ENCODE data around the gene PSG3.
"Not testable (repeated sequence)": the region's sequence is repeated elsewhere in the genome, so short reads cannot be mapped to it uniquely, and the experiment has no call there.

The PSG3 gene

GRCh38 chr19:42740381-42740780 is at the start of gene PSG3:
Gene PSG3 (minus strand): TSS chr19:42740481. CDS start chr19:42740384, 97 bp downstream.
- not testable (repeated sequence) for DNase-seq

GRCh38 chr19:42788766-42789165 is 48.5 kb upstream of the PSG3 start:
- not testable (repeated sequence) for DNase-seq

- DNase-seq: not testable (repeated sequence)
Observed at GRCh38 chr19:42787766-42788165, 47.5 kb upstream of the PSG3 start.

DNA sequence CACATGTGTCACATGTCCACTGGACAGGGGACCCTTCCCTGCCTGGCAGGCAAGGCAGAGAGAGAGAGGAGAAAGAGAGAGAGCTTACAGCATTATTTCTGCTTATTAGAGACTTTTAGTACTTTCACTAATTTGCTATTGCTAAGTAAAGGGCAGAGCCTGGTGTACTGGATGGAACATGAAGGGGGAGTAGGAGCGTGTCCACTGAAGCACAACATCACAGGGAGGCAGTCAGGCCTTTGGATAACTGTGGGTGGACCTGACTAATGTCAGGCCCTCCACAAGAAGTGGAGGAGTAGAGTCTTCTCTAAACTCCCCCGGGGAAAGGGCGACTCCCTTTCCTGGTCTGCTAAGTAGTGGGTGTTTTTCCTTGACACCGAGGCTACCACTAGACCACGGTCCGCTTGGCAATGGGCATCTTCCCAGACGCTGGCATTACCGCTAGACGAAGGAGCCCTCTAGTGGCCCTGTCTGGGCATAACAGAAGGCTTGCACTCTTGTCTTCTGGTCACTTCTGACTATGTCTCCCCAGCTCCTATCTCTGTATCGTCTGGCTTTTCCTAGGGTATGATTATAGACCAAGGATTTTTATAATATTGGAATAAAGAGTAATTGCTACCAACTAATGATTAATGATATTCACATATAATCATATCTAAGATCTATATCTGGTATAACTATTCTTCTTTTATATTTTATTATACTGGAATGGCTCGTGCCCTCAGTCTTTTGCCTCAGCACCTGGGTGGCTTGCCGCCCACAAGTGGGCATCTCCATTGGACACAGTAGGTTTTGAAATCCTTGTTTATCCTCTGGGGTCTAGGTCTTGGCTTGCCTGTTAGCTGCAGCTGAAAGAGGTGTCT is 36.7 kb upstream of the PSG3 start:
- DNase-seq: peak; percentile 7

DNA sequence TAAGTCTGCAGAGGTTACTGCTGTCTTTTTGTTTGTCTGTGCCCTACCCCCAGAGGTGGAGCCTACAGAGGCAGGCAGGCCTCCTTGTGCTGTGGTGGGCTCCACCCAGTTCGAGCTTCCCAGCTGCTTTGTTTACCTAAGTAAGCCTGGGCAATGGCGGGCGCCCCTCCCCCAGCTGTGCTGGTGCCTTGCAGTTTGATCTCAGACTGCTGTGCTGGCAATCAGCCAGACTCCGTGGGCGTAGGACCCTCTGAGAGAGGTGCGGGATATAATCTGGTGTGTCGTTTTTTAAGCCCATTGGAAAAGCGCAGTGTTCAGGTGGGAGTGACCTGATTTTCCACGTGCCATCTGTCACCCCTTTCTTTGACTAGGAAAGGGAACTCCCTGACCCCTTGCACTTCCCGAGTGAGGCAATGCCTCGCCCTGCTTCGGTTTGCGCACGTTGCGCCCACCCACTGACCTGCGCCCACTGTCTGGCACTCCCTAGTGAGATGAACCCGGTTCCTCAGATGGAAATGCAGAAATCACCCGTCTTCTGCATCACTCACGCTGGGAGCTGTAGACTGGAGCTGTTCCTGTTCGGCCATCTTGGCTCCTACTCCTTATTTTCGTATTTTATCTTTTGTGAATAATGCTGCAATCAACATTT is 34.4 kb upstream of the PSG3 start:
- DNase-seq: not testable (repeated sequence)

- DNase-seq: not testable (repeated sequence)
Observed at GRCh38 chr19:42767319-42767718, 27.0 kb upstream of the PSG3 start.

- DNase-seq: not testable (repeated sequence)
Observed at GRCh38 chr19:42766871-42767270, 26.6 kb upstream of the PSG3 start.

DNA sequence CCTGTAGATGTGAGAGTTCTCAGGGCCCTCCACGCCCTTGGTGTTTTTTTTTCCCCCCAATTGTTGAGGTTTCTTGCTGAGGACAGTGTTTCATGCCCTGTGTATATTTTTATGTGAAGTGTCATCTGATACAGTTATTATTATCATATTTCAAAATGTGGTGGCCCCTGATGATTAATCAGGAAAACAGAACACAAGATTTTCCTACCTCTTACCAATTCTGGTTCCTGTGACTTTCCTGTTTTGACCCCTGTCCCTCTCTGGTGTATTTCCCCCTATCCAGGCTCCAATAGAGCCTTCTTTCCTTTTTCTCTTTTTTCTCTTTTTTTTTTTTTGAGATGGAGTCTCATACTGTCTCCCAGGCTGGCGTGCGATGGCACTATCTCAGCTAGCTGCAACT is 24.6 kb upstream of the PSG3 start:
- DNase-seq: no peak

GRCh38 chr19:42762789-42763188 is 22.5 kb upstream of the PSG3 start:
- DNase-seq: no peak

DNA sequence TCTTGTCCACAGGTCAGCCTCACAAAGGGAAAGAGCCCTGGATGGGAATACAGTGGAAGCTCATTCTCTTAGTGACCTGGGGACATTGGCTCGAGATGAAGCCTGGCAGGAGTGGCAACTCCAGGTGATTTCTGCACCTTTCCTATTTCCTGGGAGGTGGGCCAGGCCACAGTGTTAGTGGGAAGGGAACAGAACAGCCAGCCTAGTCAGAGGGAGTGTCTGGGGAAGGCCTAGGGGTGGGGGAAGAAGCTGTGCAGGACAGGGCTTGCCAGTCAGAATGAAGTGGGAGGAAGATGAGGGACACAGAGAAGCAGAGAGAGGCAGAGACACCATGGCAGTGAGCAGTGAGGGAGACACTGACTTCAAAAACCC is 21.6 kb upstream of the PSG3 start:
- DNase-seq: not testable (repeated sequence)

DNA sequence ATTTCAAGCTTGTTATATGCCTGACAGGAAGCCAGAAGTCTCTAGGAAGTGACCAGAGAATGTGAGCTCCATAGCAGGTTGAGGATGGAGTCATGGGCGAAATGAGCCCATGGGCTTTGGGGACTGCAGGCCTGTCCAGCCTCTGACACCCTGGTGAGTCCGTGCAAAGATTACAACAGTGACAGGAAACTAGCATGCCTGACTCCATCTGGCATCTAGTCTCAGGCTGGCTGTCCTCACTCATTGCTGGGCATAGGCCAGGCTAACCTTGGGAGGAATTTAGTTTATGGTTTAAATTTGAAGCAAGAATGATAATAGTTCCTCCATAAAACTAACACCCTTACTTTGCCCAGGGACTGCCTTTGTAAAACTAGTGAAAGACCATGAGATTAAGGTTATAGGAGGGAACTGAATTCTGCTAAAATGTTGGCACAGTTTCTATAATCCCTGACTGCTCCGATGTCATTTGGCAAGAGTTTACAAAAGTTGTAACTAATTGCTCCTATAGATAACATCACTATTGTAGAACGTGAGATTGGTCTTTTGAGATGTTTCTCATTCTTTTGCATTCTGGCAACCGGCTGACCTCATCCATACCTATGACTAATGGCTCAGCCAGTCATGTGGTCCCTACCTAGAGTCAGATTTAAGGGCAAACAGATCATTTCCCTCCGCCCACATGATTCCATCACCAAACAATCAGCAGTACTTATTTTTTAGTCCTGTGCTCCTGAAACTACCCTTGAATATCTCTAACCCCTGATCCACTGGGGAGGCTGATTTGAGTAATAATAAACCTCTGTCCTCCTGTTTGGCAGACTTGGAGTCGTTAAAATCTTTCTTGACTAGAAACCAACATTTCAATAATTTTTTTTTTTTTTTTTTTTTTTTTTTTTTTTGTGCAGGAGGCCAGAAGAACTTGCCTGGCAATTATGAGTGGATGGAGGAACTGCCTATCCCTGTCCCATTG is 21.0 kb upstream of the PSG3 start:
- DNase-seq: not testable (repeated sequence)

GRCh38 chr19:42758667-42759066 is 18.4 kb upstream of the PSG3 start:
- DNase-seq: not testable (repeated sequence)

GRCh38 chr19:42752246-42752645 is 12.0 kb upstream of the PSG3 start:
- not testable (repeated sequence) for DNase-seq

DNA sequence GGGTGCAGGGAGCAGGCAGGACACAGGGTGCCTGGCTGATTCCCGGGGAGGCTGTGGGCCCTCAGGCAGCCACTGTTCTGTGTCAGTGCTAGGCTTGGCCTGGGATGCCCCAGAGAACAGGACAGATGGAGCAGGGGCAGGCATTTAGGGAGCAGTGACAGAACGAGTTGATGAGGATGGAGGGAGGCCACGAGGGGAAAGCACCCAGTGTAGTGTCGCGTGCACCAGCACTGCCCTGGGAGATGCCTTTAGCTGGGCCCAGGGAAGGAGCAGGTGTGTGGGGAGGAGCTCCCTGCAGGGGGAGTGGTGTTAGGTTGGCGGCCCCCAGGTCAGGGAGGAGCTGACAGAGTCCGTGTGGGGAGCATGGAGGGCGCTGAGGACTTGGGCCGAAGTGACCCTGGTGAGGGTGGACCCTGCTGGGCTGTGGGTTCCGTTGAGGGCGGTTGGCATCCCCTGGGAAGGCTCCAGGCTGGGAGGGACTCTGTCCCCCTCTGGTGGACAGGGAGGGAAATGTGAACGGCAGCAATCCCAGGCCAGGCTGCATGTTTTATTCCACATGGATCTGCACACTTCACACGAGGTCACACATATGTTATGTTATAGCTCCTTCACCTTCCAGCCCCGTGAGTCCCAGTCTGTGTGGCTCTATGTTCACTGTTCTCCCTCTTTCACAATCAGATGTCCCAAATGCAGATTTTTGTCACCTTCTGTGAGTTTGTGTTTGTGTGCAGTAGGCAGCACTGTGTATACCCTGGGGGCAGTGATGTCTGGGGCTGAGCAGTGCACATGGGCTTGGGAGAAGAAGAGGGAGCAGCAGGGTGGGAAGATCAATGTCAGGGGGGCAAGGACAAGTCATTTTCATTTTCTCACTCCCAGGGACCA is 1.7 kb upstream of the PSG3 start:
- DNase-seq: not testable (repeated sequence)

DNA sequence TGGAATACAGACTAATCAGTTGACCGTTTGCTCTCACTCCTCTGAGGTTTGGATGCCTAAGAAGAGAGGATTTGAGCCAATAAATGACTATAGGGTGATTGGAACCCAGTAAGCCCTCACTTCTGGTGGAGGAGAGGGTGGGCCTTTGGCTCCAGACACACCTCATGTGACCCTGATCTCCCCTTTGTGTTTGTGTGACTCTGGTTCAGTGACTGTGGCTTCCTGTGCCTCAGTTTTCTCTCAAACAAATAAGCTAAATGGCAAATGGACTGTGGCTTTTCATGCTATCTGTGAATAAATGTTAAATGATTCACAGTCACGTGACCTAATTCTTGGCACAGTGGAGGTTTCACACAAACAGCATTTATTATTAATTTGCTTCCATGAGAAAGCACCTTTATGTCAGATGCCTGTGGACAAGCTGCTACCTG is 2.7 kb downstream of the PSG3 start:
- DNase-seq: not testable (repeated sequence)

DNA sequence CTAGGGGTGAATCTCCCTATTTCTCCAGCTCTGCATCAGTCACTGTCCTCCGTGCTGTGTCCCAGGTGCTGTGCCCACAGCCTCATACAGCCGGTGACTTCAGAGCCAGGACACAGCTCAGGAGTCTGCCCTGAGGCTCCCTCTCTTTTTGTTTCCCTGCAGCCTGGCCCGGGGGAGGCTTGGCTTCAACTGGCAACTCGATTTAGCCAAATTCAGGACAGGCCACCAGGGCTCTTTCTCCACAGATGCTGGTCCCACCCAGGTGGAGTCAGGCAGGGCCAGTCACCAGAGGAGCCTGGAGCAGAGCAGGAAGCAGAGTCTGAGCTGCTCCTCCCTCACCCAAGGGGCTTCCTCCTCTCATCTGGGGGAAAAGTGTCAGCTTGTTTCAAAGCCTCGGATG is 11.9 kb downstream of the PSG3 start:
- DNase-seq: not testable (repeated sequence)

DNA sequence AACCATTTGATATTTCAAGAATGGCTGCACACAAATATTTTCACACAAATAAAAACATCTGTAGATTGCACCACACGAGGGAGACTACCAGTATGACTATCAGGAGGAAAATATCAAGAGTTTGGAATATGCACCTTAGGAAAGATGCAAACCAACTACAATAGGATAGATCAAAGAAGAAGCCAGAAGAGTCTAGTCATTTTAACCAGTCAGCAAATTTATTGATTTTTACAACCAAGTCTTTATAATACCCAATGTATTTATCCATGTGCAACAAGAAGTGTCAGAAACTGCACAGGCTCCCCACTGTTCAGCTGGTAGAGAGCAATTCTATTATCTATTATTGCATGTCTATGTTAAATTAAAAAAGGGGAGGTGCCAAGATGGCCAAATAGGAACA is 26.3 kb downstream of the PSG3 start:
- not testable (repeated sequence) for DNase-seq

DNA sequence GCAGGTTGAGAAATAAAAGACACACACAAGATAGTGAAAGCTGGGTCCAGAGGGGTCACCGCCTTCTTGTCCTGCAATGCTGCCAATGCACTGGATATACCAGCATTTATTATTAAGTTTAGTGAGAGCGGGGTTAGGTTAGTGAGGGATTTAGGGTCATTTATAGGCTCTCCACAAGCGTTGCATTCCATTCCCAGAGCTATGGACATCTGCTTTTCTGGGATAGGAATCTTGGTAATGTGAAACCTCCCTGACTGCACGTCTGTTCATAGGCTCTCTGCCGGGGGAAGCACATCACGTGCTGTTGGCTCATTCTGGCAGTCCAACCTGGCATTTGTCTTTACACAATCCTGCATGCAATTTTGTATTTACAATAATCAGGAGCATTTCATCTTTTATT is 27.5 kb downstream of the PSG3 start:
- not testable (repeated sequence) for DNase-seq

- not testable (repeated sequence) for DNase-seq
Observed at GRCh38 chr19:42710986-42711385, 29.3 kb downstream of the PSG3 start.

DNA sequence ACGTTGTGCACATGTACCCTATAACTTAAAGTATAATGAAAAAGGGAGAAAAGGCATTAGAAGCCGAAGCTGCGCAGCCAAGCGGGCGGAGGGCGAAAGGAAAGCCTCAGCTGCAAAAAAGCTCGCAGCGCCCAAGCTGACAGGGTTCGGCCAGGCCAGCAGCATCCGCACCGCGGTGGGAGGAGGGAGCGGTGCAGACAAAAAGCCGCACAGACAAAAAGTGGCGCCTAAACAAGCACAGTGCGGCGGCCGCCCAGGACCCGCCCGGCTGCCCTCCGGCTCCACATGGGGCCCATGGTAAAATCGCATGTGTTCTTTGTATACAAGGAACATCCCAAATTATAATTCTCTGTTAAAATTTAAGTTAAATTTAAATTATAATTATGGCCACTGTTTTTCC is 42.4 kb downstream of the PSG3 start:
- DNase-seq: no peak

DNA sequence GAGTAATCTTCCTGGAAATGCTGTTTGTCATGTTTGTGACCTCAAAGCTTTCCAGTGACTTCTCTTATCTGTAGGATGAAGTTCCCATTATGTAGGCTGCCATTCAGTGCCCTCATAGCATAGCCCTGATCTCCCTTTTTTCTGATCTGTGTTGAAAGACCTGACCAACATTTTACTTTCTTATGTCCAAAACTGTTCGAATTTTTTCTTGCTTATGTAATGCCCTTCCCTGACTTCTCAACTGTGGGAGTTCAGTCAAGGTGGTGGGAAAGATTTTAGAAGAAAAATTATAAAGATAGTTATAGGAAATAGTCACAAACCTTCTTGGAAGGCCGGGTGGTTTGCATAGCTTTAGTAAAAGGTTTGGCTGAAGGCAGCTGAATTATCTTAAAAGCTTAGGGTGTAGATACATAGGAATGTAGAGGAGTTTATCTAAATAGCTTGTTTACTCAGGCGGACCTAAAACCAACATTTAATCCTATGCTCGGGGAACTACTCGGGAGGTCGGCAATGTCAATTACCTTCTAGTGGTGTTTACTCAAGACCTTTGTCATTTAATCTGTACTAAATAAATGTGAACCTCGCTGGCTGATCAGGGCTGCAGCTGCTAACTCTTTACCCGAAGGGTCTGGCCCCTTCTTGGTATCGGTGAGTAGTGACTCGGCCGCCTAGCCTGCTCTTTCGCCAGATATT is 44.3 kb downstream of the PSG3 start:
- DNase-seq: no peak

Measured in CD4-positive, alpha-beta T cell treated with Interleukin-17A for 4 hours (primary cell).